K562 (cell line): ENCODE data around the gene KLK1.

Source experiments
- ATF6 ChIP-seq: sonication (generic); formaldehyde crosslinking; IDR thresholded peaks from 2 replicates; pipeline ENCODE4 v1.4.0; 2020; ENCODE audit warnings: mild to moderate bottlenecking, missing genetic modification reagents
- HCFC1 ChIP-seq: IDR thresholded peaks from 2 replicates; pipeline ENCODE4 v1.6.1; 2012; ENCODE audit warnings: low read depth, low read length, improper control_type of control experiment
- HDAC1 ChIP-seq, 2 experiments: fragments of 450-650 bp; IDR thresholded peaks; 2 replicates each; pipeline ENCODE4 v1.6.1; 2016 to 2017; ENCODE audit warnings: inconsistent platforms in 1 of 2, mild to moderate bottlenecking in 1 of 2, moderate library complexity in 1 of 2
- HDAC6 ChIP-seq: IDR thresholded peaks from 2 replicates; pipeline ENCODE4 v1.6.1; 2012; ENCODE audit warnings: low read depth, mild to moderate bottlenecking, control low read depth, inconsistent platforms, low read length, moderate library complexity
- HOMEZ ChIP-seq: fragments of 250-450 bp; sonication (Bioruptor Pico); IDR thresholded peaks from 2 replicates; pipeline ENCODE4 v1.4.0; 2020; ENCODE audit warnings: mild to moderate bottlenecking, moderate library complexity
- MYNN ChIP-seq, 2 experiments: sonication (generic); formaldehyde crosslinking in 1 of 2; IDR thresholded peaks; 2 replicates each; pipeline versions ENCODE4 v1.5.0 to v1.6.1; 2016 to 2020; ENCODE audit warnings: antibody characterized with exemption in 1 of 2, missing genetic modification reagents in 1 of 2
- PCBP2 ChIP-seq: fragments of 200-400 bp; formaldehyde crosslinking; IDR thresholded peaks from 2 replicates; pipeline ENCODE4 v1.6.1; 2018; ENCODE audit warnings: low read length, low read depth, mild to moderate bottlenecking, moderate library complexity; ENCODE audit not compliant: poor library complexity, severe bottlenecking
- SPI1 ChIP-seq: IDR thresholded peaks from 2 replicates; pipeline ENCODE4 v1.6.1; 2011; ENCODE audit warnings: low read depth, low read length, control low read depth, borderline replicate concordance
- ZFP36 ChIP-seq: fragments of 150-350 bp; IDR thresholded peaks from 2 replicates; pipeline ENCODE4 v1.6.1; 2018; ENCODE audit warnings: low read length, low read depth; ENCODE audit not compliant: partially characterized antibody
- ZNF512 ChIP-seq: IDR thresholded peaks from 2 replicates; pipeline ENCODE4 v1.6.1; 2016; ENCODE audit warnings: missing genetic modification characterization, missing compliant biosample characterization
- TF ChIP-seq, protein P1 (sequence below): sonication (generic); formaldehyde crosslinking; IDR thresholded peaks from 2 replicates; pipeline ENCODE4 v1.8.1; 2023; ENCODE audit warnings: mild to moderate bottlenecking, missing genetic modification reagents, moderate library complexity
- TF ChIP-seq, protein P2 (sequence below), 3 experiments: IDR thresholded peaks in 2 of 3; conservative IDR thresholded peaks in 1 of 3; 2 replicates each; pipeline ENCODE4 v1.5.1; 2011 to 2012; ENCODE audit warnings: low read length in 3 of 3, mild to moderate bottlenecking in 3 of 3, control low read depth in 2 of 3, improper control_type of control experiment in 1 of 3, inconsistent platforms in 1 of 3, low read depth in 1 of 3, mixed read lengths in 1 of 3, moderate library complexity in 1 of 3; ENCODE audit not compliant: insufficient read depth in 2 of 3

GRCh38 chr19:50843701-50844221, 20.2 kb upstream of the KLK1 start:
- no peak for TF ChIP-seq HDAC1 (IDR thresholded peaks at IDR 0.05)
- TF ChIP-seq, protein P1, sequence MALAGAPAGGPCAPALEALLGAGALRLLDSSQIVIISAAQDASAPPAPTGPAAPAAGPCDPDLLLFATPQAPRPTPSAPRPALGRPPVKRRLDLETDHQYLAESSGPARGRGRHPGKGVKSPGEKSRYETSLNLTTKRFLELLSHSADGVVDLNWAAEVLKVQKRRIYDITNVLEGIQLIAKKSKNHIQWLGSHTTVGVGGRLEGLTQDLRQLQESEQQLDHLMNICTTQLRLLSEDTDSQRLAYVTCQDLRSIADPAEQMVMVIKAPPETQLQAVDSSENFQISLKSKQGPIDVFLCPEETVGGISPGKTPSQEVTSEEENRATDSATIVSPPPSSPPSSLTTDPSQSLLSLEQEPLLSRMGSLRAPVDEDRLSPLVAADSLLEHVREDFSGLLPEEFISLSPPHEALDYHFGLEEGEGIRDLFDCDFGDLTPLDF: no peak
- no peak for TF ChIP-seq ZNF512 (tag)
- TF ChIP-seq HCFC1: no peak
- no peak for TF ChIP-seq HOMEZ (CRISPR knock-in tag)
- TF ChIP-seq SPI1: no peak
- no peak for TF ChIP-seq MYNN (IDR thresholded peaks at IDR 0.05)
- no peak for TF ChIP-seq MYNN (CRISPR knock-in tag; IDR thresholded peaks at IDR 0.05)
- TF ChIP-seq, protein P2, sequence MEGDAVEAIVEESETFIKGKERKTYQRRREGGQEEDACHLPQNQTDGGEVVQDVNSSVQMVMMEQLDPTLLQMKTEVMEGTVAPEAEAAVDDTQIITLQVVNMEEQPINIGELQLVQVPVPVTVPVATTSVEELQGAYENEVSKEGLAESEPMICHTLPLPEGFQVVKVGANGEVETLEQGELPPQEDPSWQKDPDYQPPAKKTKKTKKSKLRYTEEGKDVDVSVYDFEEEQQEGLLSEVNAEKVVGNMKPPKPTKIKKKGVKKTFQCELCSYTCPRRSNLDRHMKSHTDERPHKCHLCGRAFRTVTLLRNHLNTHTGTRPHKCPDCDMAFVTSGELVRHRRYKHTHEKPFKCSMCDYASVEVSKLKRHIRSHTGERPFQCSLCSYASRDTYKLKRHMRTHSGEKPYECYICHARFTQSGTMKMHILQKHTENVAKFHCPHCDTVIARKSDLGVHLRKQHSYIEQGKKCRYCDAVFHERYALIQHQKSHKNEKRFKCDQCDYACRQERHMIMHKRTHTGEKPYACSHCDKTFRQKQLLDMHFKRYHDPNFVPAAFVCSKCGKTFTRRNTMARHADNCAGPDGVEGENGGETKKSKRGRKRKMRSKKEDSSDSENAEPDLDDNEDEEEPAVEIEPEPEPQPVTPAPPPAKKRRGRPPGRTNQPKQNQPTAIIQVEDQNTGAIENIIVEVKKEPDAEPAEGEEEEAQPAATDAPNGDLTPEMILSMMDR (IDR thresholded peaks at IDR 0.05 in 2 of 3, conservative IDR thresholded peaks at IDR 0.05 in 1 of 3; ENCODE audit: insufficient read depth in 2 of 3, low read depth in 1 of 3, low read length in 3 of 3): no peak
- TF ChIP-seq ATF6: no peak
- no peak for TF ChIP-seq ZFP36
- TF ChIP-seq PCBP2: no peak
- TF ChIP-seq HDAC6: no peak
